NCI-H128 (cell line): ENCODE measurements around the gene DCP1A.
"Not testable (repeated sequence)": the region's sequence is repeated elsewhere in the genome, so short reads cannot be mapped to it uniquely, and the experiment has no call there.

Source experiments
- DNase-seq: peaks from one replicate; lab custom pipeline; 2025; ENCODE audit not compliant: unreplicated experiment; lab: John Stamatoyannopoulos, UW

DCP1A gene

DNA sequence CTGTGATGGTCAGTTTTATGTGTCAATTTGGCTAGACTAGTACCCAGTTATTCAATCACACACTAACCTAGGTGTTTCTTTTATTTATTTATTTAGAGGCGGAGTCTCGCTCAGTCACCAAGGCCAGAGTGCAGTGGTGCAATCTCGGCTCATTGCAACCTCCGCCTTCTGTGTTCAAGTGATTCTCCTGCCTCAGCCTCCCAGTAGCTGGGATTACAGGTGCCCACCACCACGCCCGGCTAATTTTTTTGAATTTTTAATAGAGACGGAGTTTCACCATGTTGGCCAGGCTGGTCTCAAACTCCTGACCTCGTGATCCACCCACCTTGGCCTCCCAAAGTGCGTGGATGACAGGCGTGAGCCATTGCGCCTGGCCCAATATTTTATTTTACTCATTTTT is 78.2 kb downstream of the DCP1A start:
- DNase-seq, result not testable (repeated sequence)

DNA sequence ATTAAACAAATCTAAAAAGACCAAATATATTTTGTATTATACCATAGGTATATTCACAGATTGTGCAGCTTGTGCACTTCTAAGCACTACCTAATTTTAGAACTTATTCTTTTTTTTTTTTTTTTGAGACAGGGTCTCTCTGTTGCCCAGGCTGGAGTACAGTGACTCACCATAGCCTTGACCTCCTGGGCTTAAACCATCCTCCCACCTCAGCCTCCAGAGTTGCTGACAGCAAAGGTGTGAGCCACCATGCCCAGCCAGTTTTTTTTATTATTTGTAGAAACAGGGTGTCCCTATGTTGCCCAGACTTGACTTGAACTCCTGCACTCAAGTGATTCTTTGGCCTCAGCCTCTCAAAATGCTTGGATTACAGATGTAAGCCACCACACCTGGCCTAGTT is 79.6 kb downstream of the DCP1A start:
- no peak for DNase-seq

DNA sequence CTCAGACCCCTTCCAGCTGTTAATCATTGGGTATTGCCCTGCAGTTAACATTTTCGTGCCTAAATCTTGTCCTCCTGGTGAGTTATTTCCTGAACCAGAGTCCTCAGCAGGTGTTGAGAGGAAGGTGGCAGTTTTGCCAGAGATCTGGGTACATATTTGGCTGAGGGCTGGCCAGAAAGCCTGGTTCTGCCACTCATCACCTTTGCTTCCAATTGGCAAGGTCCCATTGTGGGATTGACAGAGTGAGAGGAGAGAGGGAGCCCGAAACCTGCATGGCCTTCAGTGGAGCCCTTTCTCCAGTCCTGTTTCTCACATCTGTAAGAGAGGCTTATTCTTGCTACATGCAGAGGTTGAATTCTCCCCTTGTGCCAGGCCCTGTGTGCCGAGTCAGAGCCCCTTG is 82.6 kb downstream of the DCP1A start:
- DNase-seq, result no peak

DNA sequence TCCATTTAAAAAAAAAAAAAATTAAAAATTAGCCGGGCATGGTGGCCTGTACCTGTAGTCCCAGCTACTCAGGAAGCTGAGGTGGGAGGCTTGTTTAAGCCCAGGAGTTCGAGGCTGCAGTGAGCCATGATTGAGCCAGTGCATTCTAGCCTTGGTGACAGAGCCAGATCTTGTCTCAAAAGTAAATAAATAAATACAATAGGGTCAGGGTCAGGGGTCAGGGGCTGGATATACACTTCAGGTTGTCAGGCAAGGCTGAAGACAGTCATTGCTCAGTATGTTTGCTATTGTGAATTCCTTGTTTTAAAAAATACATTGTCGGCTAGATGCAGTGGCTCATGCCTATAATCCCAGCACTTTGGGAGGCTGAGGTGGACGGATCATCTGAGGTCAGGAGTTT is 83.4 kb downstream of the DCP1A start:
- no peak for DNase-seq

DNA sequence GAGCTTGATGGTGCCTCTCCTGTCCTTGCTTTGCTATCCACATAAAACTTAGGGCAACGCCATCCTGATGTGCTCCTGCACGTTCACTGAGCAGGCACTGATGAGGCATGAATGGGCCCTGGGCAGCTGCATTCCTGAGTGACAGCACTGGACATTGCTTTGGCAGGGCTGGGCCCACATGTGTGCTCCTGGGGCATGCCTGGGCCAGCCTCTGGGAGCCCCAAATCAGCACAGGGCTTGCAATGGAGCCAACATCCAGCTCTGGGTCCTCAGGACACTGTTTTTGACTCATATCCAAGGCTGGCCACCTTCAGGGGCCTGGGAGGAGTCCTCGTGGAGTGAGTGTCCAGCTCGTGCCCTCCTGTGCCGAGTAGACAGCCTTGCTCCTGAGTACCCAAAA is 85.6 kb downstream of the DCP1A start:
- no peak for DNase-seq

DNA sequence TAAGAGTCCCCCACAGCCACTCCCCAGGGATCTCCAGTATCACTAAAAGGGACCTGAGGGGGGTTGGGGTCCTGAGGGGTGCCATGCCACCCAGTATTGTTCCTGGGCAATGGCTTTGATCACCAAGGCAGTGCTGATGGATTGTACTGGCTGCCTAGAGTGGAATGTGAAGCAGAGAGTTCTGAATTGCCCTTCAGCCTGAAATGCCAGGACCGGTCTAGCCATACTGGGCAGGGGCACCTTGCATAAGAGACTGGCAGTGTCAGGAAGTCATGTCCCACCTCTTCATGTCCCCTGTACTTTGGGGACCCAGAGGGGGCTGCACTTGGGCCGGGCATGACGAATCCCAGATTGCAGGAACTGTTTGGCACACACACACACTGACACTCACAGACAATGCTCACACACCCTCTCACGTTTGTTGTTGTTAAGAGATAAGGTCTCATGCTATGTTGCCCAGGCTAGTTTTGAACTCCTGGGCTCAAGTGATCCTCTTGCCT is 87.0 kb downstream of the DCP1A start:
- no peak for DNase-seq

DNA sequence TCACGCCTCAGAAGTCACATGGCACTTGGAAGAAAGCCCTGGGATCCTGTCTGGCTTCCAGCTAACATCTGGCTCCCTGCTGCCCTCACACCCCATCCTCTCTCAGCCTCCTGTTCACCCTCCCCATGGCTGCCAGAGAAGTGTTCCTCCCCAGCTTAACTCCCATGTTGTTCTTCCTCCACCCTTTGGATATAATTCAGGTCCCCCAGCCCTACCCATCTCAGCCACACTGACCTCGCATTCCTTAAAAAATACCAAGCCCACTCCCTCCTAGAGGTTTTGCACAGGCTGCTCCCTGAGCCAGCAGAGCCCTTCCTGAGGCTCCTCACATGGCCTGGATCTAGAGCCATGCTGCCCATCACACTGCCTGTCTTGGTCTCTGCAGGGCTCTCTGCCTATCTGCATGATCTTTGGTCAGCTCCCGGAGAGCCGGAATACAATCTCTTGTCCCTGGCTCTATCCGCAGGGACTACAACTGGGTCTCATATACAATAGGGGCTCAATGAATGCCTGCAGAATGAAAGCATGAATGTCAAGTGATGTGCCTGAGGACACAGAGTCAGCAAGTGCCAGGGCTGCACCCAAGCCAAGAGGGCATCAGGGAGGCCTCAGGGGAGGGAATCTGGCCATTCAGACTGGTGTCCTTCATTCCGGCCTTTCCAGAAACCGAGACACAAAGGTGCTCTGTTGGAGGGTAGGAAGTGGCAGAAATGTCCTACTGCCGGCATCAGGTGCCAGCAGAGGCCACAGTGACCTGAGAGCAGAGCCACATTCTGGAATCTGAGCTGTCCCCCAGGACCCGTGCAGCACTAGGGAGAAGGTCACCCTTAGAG is 87.7 kb downstream of the DCP1A start:
- no peak for DNase-seq

DNA sequence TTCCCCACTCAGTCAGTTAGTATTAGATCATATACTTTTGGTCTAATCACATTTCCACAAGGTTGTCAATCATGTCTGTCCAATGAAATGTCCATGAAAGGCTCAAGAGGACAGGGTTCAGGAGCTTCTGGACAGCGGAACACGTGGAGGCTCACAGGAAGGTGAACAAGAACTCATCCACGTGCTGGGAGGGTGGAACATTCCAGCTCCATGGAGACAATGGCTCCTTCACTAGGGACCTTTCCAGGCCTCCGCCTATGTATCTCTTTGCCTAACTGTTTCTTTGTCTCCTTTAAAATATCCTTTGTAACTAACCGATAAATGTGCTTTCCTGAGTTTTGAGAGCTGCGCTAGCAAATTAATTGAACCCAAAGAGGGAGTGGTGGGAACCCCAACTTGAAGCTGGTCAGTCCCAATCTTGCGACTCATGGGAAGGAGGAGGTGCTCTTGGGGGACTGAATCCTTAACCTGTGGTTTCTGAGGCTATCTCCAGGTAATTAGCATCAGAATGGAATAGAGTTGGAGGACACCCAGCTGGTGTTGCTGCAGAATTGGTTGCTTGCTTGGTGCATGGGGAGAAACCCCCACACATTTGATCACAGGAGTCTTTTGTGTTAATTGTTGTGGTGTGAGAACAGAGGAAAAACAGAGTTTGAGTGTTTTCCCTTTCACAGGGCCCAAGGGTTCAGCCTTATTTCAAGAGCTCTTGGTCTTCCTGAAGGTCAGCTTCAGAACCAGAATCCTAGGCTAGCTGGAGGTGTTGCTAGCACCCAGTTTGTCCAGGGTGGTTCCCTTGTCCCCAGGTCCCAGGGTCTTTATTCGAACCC is 88.5 kb downstream of the DCP1A start:
- DNase-seq, result no peak

DNA sequence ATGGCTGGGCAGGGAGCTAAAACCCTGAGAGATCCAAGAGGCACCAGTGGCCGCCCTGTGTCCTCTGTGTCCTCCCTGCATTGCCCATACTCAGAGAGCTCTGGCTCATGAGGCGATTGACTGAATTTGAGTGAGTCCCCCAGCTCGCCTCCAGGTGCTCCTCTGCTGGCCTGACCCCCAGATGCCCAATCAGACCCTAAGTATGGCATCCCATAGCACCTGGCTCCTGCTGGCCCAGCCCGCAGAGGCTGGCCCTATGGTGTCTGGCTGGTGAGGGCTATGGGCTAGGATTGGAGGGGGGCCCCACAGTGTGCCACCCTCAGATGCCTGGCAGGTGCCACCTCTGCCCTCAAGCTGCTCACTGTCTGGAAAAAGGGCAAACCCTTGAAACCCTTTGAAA is 89.9 kb downstream of the DCP1A start:
- no peak for DNase-seq

DNA sequence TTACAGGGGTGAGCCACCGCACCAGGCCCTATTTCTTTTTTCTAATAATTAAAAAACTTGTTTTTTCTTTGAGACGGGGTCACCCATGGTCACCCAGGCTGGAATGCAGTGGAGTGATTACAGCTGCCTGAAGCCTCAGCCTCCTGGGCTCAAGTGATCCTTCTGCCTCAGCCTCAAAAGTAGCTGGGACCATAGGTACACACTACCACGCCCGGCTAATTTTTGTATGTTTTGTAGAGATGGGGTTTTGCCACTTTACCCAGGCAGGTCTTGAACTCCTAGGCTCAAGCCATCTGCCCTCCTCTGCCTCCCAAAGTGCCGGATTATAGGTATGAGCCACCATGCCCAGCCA is 90.7 kb downstream of the DCP1A start:
- no peak for DNase-seq

DNA sequence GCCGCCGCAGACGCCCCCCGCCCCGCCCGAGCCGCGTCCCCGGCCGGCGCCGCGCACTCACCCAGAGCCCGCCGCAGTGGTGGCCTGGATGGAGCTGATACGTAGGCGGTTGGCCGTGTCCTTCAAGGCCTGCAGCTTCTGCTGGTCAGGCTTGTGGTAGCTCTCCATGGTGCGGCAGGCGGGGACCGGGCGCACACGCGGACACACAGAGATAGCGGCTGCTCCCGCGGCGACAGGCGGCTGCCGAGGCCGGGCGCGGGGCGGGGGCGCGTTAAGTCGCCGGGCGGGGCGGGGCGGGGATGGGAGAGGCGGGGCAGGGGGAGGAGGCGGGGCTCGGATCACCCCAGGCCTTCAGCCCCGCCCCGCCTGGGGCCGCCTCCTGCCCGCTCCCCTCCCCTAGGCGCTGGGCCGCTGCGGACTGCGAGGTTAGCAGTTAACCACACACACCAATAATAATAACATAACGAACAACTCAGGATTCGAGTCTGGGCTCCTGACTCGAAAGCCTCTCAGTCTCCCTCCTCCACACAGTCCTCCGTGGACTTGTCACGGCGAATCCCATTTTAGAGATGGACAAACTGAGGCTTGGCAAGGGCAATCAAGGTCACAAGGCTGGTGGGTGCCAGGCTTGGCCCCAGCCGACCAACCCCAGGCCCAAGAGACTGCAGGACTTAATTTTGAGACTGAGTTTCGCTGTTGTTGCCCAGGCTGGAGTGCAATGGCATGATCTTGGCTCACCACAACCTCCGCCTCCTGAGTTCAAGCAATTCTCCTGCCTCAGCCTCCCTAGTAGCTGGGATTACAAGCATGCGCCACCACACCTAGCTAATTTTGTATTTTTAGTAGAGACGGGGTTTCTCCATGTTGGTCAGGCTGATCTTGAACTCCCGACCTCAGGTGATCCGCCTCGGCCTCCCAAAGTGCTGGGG is 91.3 kb downstream of the DCP1A start, which contains the start of gene TKT:
Gene TKT, minus strand, starts transcription at position 248 of the 929 bp plus-strand sequence. Its CDS starts 80 bp downstream, at position 168.
- no peak for DNase-seq

DNA sequence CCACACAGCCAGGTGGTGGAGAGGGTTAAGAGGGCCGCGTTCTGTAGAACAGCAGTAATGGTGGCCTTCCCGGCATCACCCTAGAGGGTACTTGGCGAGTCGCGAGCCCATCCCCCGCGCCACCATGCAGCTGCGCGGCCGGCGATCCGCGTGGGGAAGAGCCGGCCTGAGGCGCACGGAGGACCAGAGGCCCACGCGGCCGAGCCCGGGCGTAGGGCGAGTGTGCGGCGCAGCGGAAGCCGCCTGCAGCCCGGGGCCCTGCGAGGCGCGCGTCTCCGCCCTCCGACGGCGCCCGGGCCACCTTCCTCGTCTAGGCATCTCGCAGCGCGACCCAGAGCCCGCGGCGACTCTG is 91.9 kb downstream of the DCP1A start:
- DNase-seq, result no peak

DNA sequence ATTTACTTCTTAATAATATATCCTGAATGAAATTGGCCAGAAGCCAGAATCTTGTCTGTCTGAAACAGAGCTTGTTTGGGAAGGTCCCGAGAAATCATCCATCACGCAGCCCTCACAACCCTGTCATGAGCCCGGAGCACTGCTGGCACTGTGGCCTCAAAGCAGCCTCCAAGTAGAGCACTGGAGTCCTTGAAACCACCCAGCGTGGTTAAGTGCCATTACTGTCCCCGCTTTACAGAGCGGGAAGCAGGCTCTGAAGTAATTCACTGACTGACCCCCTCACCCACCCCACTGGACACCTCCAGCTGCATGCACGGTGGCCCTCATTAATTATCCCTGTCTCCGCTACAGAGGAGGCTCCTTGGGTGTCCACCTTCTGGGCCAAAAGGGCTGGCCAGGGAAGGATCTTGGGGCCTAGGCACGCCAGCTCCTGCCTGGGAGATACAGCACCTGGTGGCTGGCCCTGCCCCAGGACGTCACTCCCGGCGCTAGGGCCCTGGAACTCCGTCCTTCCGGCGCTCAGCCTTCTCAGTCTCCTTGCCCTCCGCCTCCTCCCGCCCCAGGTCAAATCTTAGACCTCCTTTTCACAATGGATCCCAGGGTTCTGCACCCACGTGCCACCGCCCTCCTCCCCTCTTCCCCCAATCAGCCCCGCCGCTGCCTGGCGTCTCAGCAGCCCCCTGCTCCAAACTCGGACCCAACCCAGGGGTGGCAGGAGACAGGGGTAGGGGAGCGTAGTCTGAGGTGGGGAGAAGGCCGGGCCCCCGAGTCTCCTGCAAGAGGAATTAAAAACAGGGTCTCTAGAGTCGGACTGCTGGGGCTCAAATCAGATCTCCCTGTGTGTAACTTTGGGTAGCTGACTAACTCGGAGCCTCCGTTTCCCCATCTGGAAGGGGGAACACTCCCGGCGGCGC is 92.6 kb downstream of the DCP1A start:
- DNase-seq, result no peak

DNA sequence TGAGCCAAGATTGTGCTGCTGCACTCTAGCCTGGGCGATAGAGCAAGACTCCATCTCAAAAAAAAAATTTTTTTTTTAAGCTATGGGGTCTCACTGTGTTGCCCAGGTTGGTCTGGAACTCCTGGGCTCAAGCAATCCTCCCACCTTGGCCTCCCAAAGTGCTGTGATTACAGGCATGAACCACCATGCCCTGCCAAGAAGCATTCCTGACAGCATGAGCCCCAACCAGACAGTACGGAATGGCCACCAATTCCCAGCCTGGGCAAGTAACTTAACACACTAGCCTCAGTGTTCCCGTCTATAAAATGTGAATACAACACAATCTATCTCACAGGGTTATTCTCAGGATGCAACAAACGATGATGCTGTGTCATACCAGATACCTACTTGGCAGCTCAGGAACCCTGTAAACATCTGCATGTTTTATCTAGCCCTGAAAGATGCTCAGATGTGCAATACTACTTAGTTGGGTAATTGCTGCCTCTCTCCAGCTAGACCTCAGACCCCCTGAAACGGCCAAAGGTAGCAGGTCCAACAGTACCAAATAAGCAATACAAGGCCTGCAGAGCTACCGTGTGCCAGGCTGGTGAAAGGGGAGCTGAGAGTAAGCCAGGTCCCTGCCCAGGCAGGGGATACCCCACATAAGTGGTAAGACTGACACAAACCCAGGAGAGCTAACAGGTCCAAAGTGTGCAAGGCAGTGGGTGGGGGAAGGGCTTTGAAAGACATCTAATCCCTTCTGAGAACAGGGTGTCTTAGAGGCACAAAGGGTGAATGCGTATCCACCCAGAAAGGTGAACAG is 93.4 kb downstream of the DCP1A start:
- DNase-seq, result no peak

DNA sequence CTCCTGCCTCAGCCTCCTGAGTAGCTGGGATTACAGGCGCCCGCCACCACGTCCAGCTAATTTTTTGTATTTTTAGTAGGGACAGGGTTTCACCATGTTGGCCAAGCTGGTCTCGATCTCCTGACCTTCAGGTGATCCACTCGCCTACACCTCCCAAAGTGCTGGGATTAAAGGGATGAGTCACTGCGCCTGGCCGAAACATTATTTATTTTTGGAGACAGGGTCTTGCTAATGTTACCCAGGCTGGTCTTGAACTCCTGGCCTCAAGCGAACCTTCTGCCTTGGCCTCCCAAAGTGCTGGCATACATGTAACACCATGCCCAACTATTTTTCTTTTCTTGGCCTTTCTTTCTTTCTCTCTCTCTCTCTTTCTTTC is 94.4 kb downstream of the DCP1A start:
- not testable (repeated sequence) for DNase-seq

DNA sequence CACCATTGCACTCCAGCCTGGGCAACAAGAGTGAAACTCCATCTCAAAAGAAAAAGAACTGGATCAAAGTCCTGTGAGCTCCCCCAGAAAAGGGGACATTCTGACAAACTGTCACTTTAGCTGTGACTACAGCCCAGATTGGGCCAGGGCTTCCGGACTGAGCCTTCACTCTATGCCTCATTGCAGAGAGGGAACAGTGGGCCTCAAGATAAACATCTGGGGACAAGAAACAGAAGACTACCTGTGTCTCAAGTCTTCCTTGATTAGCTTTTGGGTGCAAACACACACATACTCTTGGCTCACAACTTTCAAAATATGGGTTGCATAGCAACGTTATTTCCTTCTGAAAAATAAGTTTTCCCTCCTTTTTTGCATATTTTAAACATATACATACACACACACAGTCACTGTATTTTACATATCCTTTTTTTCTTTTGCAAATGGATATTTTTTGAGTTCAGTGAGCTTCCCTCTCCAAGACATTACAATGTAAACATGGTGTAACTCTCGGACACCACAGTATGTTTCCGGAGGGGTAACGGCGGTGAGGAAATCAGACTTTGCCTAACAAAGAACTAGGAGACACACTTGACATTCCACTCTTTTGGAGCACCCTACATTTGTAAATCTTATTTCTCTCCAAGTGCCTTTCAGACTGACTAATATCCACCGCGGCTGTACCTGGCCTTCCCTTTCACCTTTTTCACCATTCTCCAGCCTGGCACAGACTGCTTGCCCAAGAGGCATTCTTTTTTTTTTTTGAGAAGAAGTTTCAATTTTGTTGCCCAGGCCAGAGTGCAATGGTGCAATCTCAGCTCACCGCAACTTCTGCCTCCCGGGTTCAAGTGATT is 95.0 kb downstream of the DCP1A start:
- DNase-seq, result no peak

DNA sequence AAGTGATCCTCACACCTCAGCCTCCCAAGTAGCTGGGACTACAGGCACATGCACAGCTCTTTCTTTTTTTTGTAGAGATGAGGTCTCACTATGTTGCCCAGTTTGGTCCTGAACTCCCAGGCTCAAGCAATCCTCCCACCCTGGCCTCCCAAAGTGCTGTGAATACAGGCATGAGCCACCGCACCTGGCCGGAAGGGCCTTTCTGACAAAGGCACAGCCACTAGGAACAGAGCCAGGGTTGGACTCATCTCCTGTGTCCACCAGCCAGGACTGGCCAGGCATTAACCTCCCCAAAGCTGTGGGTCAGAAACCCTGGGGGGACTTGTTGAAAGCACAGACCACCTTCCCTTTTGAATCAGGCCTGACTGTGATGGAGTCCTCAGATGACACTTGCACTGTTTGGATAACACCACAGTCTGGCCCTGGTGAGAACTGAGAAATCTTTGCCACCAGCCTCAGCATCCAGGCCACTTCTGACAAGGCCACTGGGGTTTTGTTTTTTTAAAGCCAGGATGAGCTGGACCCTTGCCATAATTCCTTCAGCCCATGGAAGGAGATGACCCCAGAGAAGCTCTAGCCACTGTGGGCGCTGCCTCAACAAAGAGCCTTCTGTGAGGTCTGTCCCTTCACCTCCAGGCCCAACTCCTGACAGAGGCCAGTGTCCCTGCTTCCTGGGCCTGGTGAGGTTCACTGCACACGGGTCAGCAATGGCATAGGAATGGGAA is 96.3 kb downstream of the DCP1A start:
- DNase-seq, result no peak

DNA sequence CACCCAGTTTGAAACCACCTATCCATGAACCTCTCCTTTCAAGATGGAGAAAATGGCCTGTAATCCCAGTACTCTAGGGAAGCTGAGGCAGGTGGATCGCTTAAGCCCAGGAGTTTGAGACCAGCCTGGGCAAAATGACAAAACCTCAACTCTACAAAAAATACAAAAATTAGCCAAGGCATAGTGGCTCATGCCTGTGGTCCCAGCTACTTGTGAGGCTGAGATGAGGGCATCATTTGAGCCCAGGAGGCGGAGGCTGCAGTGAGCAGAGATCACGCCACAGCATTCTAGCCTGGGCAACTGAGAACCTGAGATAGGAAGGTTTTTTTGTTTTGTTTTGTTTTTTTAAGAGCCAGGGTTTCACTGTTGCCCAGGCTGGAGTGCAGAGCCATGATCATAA is 96.9 kb downstream of the DCP1A start:
- DNase-seq, result no peak
